COLO668 (cell line): Measurements from ENCODE around the gene STK16.

Experiments used
- DNase-seq: peaks from one replicate; lab custom pipeline; 2025; ENCODE audit not compliant: unreplicated experiment; lab: John Stamatoyannopoulos, UW

Gene STK16

GRCh38 chr2:219213486-219214071, 31.7 kb upstream of the STK16 start:
- DNase-seq, result no peak

GRCh38 chr2:219214141-219214540, 31.1 kb upstream of the STK16 start:
- no peak for DNase-seq

- no peak for DNase-seq
Observed at GRCh38 chr2:219214786-219215185, 30.5 kb upstream of the STK16 start.

- DNase-seq, result no peak
Observed at GRCh38 chr2:219215871-219216534, 29.3 kb upstream of the STK16 start.

- no peak for DNase-seq
Observed at GRCh38 chr2:219216535-219216915, 28.8 kb upstream of the STK16 start.

GRCh38 chr2:219218217-219218731, 27.0 kb upstream of the STK16 start:
- peak; percentile 74 for DNase-seq

- DNase-seq, result peak; percentile 94
Observed at GRCh38 chr2:219218732-219219701, 26.3 kb upstream of the STK16 start, which contains the start of gene ABCB6. TSS of gene ABCB6 (minus strand) at chr2:219218958. CDS start at chr2:219218673, 285 bp downstream.

- no peak for DNase-seq
Observed at GRCh38 chr2:219219784-219220532, 25.3 kb upstream of the STK16 start.

- DNase-seq, result no peak
Observed at GRCh38 chr2:219220652-219221402, 24.5 kb upstream of the STK16 start.

GRCh38 chr2:219221957-219222518, 23.2 kb upstream of the STK16 start:
- no peak for DNase-seq

GRCh38 chr2:219223831-219224610, 21.3 kb upstream of the STK16 start:
- DNase-seq, result no peak

GRCh38 chr2:219225350-219225749, 19.9 kb upstream of the STK16 start:
- no peak for DNase-seq

- no peak for DNase-seq
Observed at GRCh38 chr2:219228041-219228910, 17.0 kb upstream of the STK16 start.

GRCh38 chr2:219228911-219229304, 16.4 kb upstream of the STK16 start:
- DNase-seq, result no peak

- DNase-seq, result peak; percentile 98
Observed at GRCh38 chr2:219229305-219230058, 15.8 kb upstream of the STK16 start, which contains the start of the genes ANKZF1 and ATG9A. TSS of gene ANKZF1 (plus strand) at chr2:219229806. CDS start at chr2:219230258, 452 bp downstream. TSS of gene ATG9A (minus strand) at chr2:219229636. CDS start at chr2:219228024, 1,612 bp downstream.

GRCh38 chr2:219230059-219230540, 15.2 kb upstream of the STK16 start:
- DNase-seq, result peak; percentile 67

GRCh38 chr2:219234331-219234730, 10.9 kb upstream of the STK16 start:
- no peak for DNase-seq
